ENCODE results near the gene MYMK.

MYMK gene

GRCh38 chr9:133470427-133470924 lies 54.3 kb downstream of the MYMK start:
- H3K4me3 ChIP-seq (ENCODE audit: low read depth, low read length): no peak overlapping the region
- TF ChIP-seq, protein P1, sequence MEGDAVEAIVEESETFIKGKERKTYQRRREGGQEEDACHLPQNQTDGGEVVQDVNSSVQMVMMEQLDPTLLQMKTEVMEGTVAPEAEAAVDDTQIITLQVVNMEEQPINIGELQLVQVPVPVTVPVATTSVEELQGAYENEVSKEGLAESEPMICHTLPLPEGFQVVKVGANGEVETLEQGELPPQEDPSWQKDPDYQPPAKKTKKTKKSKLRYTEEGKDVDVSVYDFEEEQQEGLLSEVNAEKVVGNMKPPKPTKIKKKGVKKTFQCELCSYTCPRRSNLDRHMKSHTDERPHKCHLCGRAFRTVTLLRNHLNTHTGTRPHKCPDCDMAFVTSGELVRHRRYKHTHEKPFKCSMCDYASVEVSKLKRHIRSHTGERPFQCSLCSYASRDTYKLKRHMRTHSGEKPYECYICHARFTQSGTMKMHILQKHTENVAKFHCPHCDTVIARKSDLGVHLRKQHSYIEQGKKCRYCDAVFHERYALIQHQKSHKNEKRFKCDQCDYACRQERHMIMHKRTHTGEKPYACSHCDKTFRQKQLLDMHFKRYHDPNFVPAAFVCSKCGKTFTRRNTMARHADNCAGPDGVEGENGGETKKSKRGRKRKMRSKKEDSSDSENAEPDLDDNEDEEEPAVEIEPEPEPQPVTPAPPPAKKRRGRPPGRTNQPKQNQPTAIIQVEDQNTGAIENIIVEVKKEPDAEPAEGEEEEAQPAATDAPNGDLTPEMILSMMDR (IDR thresholded peaks at IDR 0.05; ENCODE audit: borderline replicate concordance, insufficient read depth, low read depth, low read length): no peak

DNA sequence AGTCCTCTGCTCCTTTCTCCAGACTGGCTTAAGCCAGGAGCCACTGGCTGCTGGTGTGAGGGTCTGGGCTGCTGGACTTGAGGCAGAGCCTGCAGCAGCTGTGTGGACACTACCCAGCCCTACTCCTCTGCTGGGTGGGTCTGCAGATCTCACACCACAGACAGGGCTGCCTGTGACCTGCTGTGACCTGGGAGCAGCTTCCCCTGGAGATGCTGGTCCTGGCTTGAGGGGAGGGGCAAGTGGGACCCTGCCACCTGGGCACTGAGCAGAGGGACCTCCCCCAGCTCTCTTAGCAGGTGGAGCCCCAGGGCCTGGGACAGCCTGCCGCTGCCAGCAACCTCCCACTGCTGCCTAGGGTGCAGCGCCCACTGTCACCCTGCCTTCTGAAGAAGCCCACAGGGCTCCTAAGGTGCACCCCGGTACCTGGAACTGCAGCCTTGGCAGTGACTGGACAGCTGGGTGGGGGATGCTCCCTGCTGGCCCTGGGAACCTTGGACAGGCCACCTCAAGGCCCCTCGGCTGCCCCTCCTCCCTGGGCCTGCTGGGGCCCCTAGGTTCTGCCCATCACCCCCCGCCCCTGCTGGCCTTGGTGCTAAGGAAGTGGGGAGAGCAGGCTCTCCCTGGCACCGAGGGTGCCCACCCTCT lies 55.9 kb downstream of the MYMK start:
- TF ChIP-seq, protein P1 (IDR thresholded peaks at IDR 0.05; ENCODE audit: borderline replicate concordance, insufficient read depth, low read depth, low read length): no peak
- H3K4me3 ChIP-seq (ENCODE audit: low read depth, low read length): no peak overlapping the region

DNA sequence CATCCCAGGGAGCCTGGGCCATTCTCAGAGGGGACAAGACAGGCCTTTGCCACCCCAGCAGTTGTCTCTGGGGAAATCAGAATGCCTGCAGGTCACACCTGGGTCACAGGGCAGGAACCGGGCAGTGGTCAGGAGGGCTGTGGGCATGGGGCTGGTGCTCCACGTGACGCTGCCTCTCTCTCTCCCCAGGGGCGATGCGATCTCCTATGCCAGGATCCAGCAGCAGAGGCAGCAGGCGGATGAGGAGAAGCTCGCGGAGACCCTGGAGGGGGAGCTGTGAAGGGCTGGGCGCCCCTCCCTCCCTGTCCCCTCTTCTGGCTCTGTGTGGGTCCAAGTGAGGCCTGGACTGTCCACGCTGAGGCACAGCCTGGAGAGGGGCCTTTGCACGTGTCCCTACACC lies 56.4 kb downstream of the MYMK start:
- H3K4me3 ChIP-seq (ENCODE audit: low read depth, low read length): no peak overlapping the region

DNA sequence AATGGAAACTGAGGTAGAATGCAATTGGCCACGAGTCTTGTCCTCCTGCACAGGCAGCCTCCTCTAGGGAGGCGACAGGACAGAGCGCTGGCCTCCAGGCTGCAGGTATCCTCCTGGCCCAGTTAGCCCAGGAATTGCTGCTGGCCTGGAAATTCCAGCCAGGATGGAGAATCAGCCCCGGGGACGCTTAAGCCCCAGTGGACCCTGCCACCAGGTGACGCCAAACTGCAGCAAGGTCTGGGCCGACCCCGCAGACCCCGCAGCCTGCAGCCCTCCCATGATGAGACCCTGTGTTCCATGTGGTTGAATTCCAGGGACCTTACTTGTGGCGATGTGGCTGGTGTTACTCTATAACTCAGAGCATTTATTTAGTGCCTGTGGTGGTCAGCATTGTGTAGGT lies 57.7 kb downstream of the MYMK start:
- TF ChIP-seq, protein P1 (IDR thresholded peaks at IDR 0.05; ENCODE audit: borderline replicate concordance, insufficient read depth, low read depth, low read length): 0 out of 2 replicates have a peak, but pooled peaks have one; percentile 7

More for the DNA sequence above, 56.4 kb downstream of the MYMK start:
- TF ChIP-seq, protein P1 (IDR thresholded peaks at IDR 0.05; ENCODE audit: borderline replicate concordance, insufficient read depth, low read depth, low read length): no peak

GRCh38 chr9:133465984-133466383 lies 58.8 kb downstream of the MYMK start:
- TF ChIP-seq, protein P1 (IDR thresholded peaks at IDR 0.05; ENCODE audit: borderline replicate concordance, insufficient read depth, low read depth, low read length): no peak
- H3K4me3 ChIP-seq (ENCODE audit: low read depth, low read length): no peak overlapping the region

More for the DNA sequence above, 57.7 kb downstream of the MYMK start:
- no peak overlapping the region for H3K4me3 ChIP-seq (ENCODE audit: low read depth, low read length)

- H3K4me3 ChIP-seq (ENCODE audit: low read depth, low read length): no peak overlapping the region
- TF ChIP-seq, protein P1 (IDR thresholded peaks at IDR 0.05; ENCODE audit: borderline replicate concordance, insufficient read depth, low read depth, low read length): no peak
Measured at GRCh38 chr9:133464638-133465037, 60.1 kb downstream of the MYMK start.

Measured in GM12875 (cell line).